HG03460 (cell line): ENCODE measurements around the gene NT5C2.
"Not testable (repeated sequence)": the region's sequence is repeated elsewhere in the genome, so short reads cannot be mapped to it uniquely, and the experiment has no call there.

ENCODE experiments used
- ATAC-seq: cut with Tn5 transposase; IDR thresholded peaks from one replicate; pipeline ENCODE4 v1.9.1; 2021; ENCODE audit not compliant: unreplicated experiment

NT5C2 gene

GRCh38 chr10:103193107-103193819, at the start of gene NT5C2:
TSS of gene NT5C2 (minus strand) at chr10:103193272. CDS start at chr10:103174958, 18,314 bp downstream.
- ATAC-seq, result peak; percentile 48

- no peak for ATAC-seq
Observed at GRCh38 chr10:103241262-103242011, 48.4 kb upstream of the NT5C2 start.

DNA sequence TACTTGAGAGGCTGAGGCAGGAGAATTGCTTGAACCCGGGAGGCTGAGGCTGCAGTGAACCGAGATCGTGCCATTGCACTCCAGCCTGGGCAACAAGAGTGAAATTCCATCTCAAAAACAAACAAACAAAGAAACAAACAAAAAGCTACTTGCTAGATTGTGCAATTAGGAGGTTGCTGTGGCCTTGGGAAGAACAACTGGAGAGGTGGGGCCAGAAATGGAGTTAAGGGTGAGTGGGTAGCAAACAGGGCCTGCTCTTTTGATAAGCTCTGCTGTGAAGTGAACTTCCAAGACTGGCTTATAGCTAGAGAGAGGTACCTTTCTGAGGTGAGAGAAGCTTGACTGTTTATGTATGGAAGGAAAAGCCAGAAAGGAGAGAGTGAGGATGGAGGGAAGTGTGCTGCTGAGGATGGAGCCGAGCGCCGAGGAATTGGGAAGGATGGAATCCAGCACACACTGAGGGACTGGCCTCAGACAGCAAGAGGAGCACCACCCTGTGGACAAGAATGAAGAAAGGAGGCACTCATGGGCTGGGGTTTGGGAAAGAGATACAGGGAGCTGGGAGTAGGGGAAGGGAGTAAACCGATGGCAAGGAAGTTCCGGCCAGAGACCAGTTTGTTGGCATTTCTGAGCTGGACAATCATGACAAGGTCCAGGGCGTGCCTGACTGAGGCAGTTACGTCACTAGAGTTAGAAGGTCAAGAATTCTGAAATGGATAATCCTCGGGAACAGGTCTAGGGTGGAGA, 45.6 kb upstream of the NT5C2 start:
- ATAC-seq, result no peak

DNA sequence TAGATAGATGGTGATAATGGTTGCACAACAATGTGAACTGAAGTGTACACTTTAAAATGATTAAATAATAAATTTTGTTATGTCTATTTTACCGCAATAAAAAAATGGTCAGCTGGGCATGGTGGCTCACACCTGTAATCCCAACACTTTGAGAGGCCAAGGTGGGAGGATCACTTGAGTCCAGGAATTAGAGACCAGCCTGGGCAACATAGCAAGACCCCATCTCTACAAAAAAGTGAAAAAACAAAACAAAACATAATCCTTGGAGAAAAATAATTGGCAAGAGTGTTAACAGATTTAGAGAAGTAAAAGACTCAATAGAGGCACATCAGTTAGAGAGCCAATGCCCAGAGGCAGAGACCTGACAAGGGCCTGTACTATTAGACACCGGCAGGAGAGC, 42.7 kb upstream of the NT5C2 start:
- ATAC-seq, result no peak

DNA sequence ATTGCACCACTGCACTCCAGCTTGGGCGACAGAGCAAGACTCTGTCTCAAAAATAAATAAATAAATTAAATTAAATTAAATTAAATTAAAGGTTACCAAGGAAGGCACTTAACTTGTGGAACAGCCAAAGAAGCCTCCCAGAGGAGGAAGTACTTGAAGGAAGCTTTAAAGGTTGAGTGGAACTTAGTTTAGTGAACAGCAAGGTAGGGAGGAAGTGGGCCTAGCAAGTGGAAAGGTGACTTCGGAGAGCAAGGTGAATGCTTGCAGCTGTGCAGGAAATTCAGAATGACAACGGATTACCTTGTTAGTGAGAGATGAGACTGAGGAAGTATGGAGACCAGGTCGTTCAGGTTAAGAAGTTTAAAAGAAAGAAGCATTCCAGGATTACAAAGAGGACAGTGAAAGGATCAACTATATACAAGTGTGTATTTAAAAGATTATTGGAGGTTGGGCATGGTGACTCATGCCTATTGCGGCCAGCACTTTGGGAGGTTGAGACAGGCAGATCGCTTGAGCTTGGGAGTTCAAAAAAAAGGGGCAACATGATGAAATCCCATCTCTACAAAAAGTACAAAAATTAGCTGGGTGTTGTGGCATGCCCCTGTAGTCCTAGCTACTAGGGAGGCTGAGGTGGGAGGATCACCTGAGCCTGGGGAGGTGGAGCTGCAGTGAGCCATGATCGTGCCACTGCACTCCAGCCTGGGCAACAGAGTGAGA, 39.9 kb upstream of the NT5C2 start:
- ATAC-seq, result no peak

GRCh38 chr10:103232131-103232673, 39.1 kb upstream of the NT5C2 start:
- ATAC-seq, result no peak

DNA sequence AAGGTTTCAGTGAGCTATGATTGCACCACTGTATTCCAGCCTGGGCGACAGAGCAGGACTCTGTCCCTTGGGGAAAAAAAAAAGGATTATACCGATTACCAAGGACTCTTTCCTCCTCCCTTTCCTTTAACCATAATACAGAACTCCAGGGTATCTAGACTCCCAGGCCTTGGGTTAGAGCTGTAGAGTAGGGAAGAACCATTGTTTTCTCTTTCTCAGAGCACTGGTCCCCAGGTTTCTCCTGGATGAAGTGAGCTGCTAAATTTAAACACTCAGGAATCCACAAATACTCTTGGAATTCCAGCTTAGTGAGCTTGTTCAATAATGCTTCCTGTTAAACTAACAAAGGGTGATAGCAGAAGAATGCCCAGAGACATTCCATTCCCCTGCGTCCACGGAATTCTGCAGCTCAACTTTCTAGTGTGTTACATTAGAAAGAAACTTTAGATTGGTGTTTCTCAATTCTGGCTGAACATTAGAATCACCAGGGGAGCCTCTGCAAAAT, 38.0 kb upstream of the NT5C2 start:
- ATAC-seq, result no peak

- no peak for ATAC-seq
Observed at GRCh38 chr10:103227416-103227815, 34.3 kb upstream of the NT5C2 start.

DNA sequence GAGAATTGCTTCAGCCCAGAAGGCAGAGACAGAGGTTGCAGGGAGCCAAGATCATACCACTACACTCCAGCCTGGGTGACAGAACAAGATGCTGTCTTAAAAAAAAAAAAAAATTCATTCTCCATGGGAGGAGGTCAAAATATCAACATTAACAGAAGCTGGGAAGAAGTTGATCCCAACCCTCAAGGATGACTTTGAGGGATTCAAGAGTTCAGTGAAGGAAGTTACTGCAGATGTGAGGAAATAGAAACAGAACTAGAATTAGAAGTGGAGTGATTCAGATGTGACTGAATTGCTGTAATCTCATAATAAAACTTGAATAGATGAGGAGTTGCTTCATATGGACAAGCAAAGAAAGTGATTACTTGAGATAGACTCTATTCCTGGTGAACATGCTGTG, 32.9 kb upstream of the NT5C2 start:
- no peak for ATAC-seq

- not testable (repeated sequence) for ATAC-seq
Observed at GRCh38 chr10:103224721-103225120, 31.6 kb upstream of the NT5C2 start.

DNA sequence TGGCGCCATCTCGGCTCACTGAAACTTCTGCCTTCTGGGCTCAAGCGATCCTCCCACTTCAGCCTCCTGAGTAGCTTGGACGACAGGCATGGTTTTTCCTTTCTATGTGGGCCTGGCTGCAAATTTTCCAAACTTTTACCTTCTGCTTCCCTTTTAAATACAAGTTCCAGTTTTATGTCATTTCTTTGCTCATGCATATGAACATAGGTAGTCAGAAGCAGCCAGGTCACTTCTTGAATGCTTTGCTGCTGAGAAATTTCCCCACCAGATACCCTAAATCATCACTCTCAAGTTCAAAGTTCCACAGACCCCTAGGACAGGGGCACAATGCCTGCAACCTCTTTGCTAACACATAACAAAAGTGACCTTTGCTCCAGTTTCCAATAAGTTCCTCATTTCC, 31.1 kb upstream of the NT5C2 start:
- no peak for ATAC-seq

DNA sequence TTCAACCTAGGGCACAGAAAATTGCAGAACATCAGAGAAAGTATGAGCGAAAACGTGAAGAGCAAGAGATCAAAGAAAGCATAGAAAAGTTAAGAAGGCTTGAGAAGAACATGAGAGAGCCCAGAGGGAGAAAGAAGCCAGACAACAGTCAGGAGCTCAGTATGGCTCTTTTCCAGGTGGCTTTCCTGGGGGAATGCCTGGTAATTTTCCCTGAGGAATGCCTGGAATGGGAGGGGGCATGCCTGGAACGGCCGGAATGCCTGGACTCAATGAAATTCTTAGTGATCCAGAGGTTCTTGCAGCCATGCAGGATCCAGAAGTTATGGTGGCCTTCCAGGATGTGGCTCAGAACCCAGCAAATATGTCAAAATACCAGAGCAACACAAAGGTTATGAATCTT, 23.3 kb upstream of the NT5C2 start:
- ATAC-seq, result not testable (repeated sequence)

DNA sequence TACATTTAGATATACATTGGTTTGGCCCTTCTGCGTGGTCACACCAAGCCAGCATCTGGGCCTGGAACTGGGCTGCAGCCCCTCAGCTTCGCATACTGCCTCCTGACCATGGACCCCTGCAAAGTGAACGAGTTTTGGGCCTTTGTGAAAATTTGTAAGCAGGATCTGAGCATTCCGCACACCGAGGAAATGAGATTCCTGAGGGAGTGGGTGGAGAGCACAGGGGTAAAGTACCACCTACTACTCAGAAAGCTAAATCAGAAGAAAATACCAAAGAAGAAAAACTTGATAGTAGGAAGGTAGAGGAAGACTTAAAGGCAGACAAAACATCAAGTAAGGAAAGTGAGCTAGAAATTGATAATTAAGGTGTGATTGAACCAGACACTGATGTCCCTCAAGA, 22.5 kb upstream of the NT5C2 start:
- no peak for ATAC-seq

DNA sequence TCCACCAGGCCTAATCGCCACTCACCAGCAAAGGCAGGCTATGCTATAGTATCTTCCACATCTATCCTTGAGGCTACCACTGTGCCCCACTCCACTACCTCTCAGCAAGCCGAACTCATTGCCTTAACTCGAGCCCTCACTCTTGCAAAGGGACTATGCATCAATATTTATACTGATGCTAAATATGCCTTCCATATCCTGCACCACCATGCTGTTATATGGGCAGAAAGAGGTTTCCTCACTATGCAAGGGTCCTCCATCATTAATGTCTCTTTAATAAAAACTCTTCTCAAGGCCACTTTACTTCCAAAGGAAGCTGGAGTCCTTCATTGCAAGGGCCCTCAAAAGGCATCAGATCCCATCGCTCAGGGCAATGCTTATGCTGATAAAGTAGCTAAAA, 17.2 kb upstream of the NT5C2 start:
- ATAC-seq, result not testable (repeated sequence)

DNA sequence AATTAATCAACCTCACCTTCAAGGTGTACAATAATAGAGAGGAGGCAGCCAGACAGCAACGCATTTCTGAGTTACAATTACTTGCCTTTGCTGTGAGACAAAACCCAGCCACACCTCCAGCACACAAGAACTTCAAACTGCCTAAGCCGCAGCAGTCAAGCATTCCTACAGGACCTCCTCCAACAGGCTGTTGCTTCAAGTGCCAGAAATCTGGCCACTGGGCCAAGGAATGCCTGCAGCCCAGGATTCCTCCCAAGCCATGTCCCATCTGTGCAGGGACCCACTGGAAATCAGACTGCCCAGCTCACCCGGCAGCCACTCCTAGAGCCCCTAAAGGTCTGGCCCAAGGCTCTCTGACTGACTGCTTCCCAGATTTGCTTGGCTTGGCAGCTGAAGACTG, 14.6 kb upstream of the NT5C2 start:
- ATAC-seq, result not testable (repeated sequence)

GRCh38 chr10:103207141-103207540, 14.1 kb upstream of the NT5C2 start:
- no peak for ATAC-seq

DNA sequence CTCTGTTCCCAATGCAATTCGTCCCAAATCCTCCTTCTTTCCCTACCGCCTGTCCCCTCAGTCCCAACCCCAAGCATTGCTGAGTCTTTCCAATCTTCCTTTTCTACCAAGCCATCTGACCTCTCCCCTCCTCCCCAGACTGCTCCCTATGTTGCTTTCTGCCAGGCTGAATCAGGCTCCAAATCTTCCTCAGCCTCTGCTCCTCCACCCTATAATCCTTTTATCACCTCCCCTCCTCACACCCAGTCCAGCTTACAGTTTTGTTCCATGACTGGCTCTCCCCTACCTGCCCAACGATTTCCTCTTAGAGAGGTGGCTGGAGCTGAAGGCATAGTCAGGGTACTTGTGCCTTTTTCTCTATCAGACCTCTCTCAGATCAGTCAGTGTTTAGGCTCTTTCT, 13.6 kb upstream of the NT5C2 start:
- not testable (repeated sequence) for ATAC-seq

DNA sequence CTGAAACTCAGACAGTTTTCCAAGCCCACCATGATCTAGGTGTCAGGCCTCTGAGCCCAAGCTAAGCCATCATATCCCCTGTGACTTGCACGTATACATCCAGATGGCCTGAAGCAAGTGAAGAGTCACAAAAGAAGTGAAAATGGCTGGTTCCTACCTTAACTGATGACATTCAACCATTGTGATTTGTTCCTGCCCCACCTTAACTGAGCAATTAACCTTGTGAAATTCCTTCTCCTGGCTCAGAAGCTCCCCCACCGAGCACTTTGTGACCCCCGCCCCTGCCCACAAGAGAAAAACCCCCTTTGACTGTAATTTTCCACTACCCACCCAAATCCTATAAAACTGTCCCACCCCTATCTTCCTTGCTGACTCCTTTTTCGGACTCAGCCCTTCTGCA, 12.3 kb upstream of the NT5C2 start:
- not testable (repeated sequence) for ATAC-seq

GRCh38 chr10:103204353-103205255, 11.5 kb upstream of the NT5C2 start:
- ATAC-seq, result no peak

GRCh38 chr10:103203466-103203865, 10.4 kb upstream of the NT5C2 start:
- no peak for ATAC-seq
